GM23338 (cell line): ENCODE results near the gene CCDC92B. TPM values are rescaled to one million over a fixed set of nuclear protein-coding genes. Genes with fewer than 3 reads are reported as not detected.
A peak's percentile ranks its signal among the peaks of the same experiment; 100 is the strongest.

Source experiments
- ATAC-seq: fragments of 200-7000 bp; cut with Tn5 transposase; 3 replicates; pipeline ENCODE4 v1.9.1; 2020
- DNase-seq: peaks from one replicate; pipeline ENCODE4 v3.0.0-alpha.2; 2015; ENCODE audit warnings: low spot score
- H2AFZ ChIP-seq: fragments of 200-600 bp; sonication (generic); 2 replicates; pipeline ENCODE4 v1.8.0; 2016; ENCODE audit warnings: antibody characterized with exemption, mild to moderate bottlenecking, moderate library complexity
- H3F3A ChIP-seq: fragments of 200-600 bp; sonication (generic); replicated peaks from 2 replicates; pipeline ENCODE4 v1.8.0; 2017; ENCODE audit warnings: antibody characterized with exemption, mixed run types, low read depth
- H3K27ac ChIP-seq: fragments of 200-600 bp; sonication (generic); 2 replicates; pipeline ENCODE4 v1.6.1; 2016; ENCODE audit warnings: low read depth
- H3K27me3 ChIP-seq: fragments of 200-600 bp; sonication (generic); 2 replicates; pipeline ENCODE4 v1.8.0; 2016; ENCODE audit warnings: mild to moderate bottlenecking, mixed run types, moderate library complexity; ENCODE audit not compliant: insufficient read depth
- H3K36me3 ChIP-seq: fragments of 200-600 bp; sonication (generic); 2 replicates; pipeline ENCODE4 v1.8.0; 2016; ENCODE audit warnings: mild to moderate bottlenecking; ENCODE audit not compliant: insufficient read depth
- H3K4me1 ChIP-seq: fragments of 200-600 bp; sonication (generic); 2 replicates; pipeline ENCODE4 v1.8.0; 2016; ENCODE audit warnings: mild to moderate bottlenecking, moderate library complexity; ENCODE audit not compliant: insufficient read depth
- H3K4me2 ChIP-seq: fragments of 200-600 bp; sonication (generic); 2 replicates; pipeline ENCODE4 v1.7.1; 2017; ENCODE audit warnings: mixed run types
- H3K4me3 ChIP-seq: fragments of 200-600 bp; sonication (generic); 2 replicates; pipeline ENCODE4 v1.6.1; 2016; ENCODE audit warnings: mixed run types
- H3K79me2 ChIP-seq: fragments of 200-600 bp; sonication (generic); replicated peaks from 2 replicates; pipeline ENCODE4 v1.8.0; 2017; ENCODE audit warnings: mild to moderate bottlenecking; ENCODE audit not compliant: insufficient read depth
- H3K9me2 ChIP-seq: fragments of 200-600 bp; sonication (generic); 2 replicates; pipeline ENCODE4 v1.8.0; 2017; ENCODE audit not compliant: insufficient read depth
- H4K20me1 ChIP-seq: fragments of 200-600 bp; sonication (generic); replicated peaks from 2 replicates; pipeline ENCODE4 v1.8.0; 2017; ENCODE audit warnings: mild to moderate bottlenecking; ENCODE audit not compliant: insufficient read depth
- H3K27ac Mint-ChIP-seq: 2 replicates; pipeline ENCODE4 v1.8.0; 2020; ENCODE audit warnings: inconsistent platforms, mild to moderate bottlenecking, moderate library complexity, mixed read lengths
- H3K27me3 Mint-ChIP-seq: 3 replicates; pipeline ENCODE4 v1.8.0; 2022; ENCODE audit warnings: low read depth, mild to moderate bottlenecking, moderate library complexity, mixed read lengths, inconsistent platforms; ENCODE audit not compliant: insufficient read depth, poor library complexity
- H3K36me3 Mint-ChIP-seq: 3 replicates; pipeline ENCODE4 v1.8.0; 2021; ENCODE audit warnings: low read depth, mild to moderate bottlenecking, inconsistent platforms, moderate library complexity, mixed read lengths
- H3K4me1 Mint-ChIP-seq: 3 replicates; pipeline ENCODE4 v1.8.0; 2020; ENCODE audit warnings: mild to moderate bottlenecking, inconsistent platforms, mixed read lengths
- H3K4me3 Mint-ChIP-seq: 3 replicates; pipeline ENCODE4 v1.8.0; 2021; ENCODE audit warnings: moderate library complexity, mild to moderate bottlenecking, inconsistent platforms, mixed read lengths
- H3K9me3 Mint-ChIP-seq: 3 replicates; pipeline ENCODE4 v1.8.0; 2020; ENCODE audit warnings: moderate library complexity, mild to moderate bottlenecking, inconsistent platforms, mixed read lengths
- CREB1 ChIP-seq: fragments of 250-450 bp; sonication (Bioruptor Pico); IDR thresholded peaks from 2 replicates; pipeline ENCODE4 v1.5.0; 2020; ENCODE audit warnings: low read depth, mild to moderate bottlenecking, moderate library complexity
- CTCF ChIP-seq, 2 experiments: fragments of 200-600 bp in 1 of 2; sonication (generic) in 1 of 2; conservative IDR thresholded peaks; 2 replicates each; pipeline versions ENCODE4 v1.5.1 to v1.6.1; 2016 to 2017; ENCODE audit warnings: antibody characterized with exemption in 2 of 2, low read depth in 2 of 2, mild to moderate bottlenecking in 2 of 2, moderate library complexity in 1 of 2
- EZH2 ChIP-seq: fragments of 200-600 bp; sonication (generic); IDR thresholded peaks from one replicate; pipeline ENCODE4 v1.8.0; 2017; ENCODE audit warnings: antibody characterized with exemption, mild to moderate bottlenecking, low read depth; ENCODE audit not compliant: unreplicated experiment
- EZH2phosphoT487 ChIP-seq: fragments of 200-600 bp; sonication (generic); IDR thresholded peaks from one replicate; pipeline ENCODE4 v1.8.1; 2018; ENCODE audit warnings: antibody characterized with exemption; ENCODE audit not compliant: unreplicated experiment
- JUNB ChIP-seq: IDR thresholded peaks from one replicate; pipeline ENCODE4 v1.6.1; 2016; ENCODE audit warnings: antibody characterized with exemption; ENCODE audit not compliant: unreplicated experiment
- NANOG ChIP-seq: IDR thresholded peaks from 2 replicates; pipeline ENCODE4 v1.6.1; 2016; ENCODE audit warnings: antibody characterized with exemption, borderline replicate concordance
- POLR2AphosphoS5 ChIP-seq: IDR thresholded peaks from 2 replicates; pipeline ENCODE4 v1.6.1; 2016; ENCODE audit warnings: antibody characterized with exemption, low read depth
- REST ChIP-seq: IDR thresholded peaks from one replicate; pipeline ENCODE4 v1.6.1; 2018; ENCODE audit warnings: antibody characterized with exemption; ENCODE audit not compliant: unreplicated experiment
- STAT1 ChIP-seq: IDR thresholded peaks from one replicate; pipeline ENCODE4 v1.6.1; 2016; ENCODE audit warnings: antibody characterized with exemption; ENCODE audit not compliant: unreplicated experiment
- ZNF114 ChIP-seq: fragments of 250-450 bp; sonication (Bioruptor Pico); IDR thresholded peaks from 2 replicates; pipeline ENCODE4 v1.5.0; 2020; ENCODE audit warnings: mild to moderate bottlenecking, moderate library complexity
- ZNF331 ChIP-seq: fragments of 250-450 bp; sonication (Bioruptor Pico); IDR thresholded peaks from 2 replicates; pipeline ENCODE4 v1.5.0; 2020; ENCODE audit warnings: low read depth, mild to moderate bottlenecking, moderate library complexity
- polyA plus RNA-seq: library from polyadenylated mRNA; unstranded; fragments of >200 nt; fragmentation: Nextera tagmentation; extraction: Ambion mirVana; gene quantifications from 2 replicates; pipeline ENCODE4 v1.2.1, GENCODE V29; 2016
- total RNA-seq: library from RNA; depleted of rRNA; stranded (reverse); fragments of >200 nt; shearing (Covaris generic); gene quantifications from 2 replicates; pipeline ENCODE4 v1.2.3, GENCODE V29; 2014
- TF ChIP-seq, protein P1 (sequence below): fragments of 250-450 bp; sonication (Bioruptor Pico); IDR thresholded peaks from 2 replicates; pipeline ENCODE4 v1.5.0; 2020; ENCODE audit warnings: mild to moderate bottlenecking, moderate library complexity
- TF ChIP-seq, protein P2 (sequence below): IDR thresholded peaks from 2 replicates; pipeline ENCODE4 v1.6.1; 2016; ENCODE audit warnings: antibody characterized with exemption

CCDC92B gene
- total and polyA plus RNA-seq, 2 experiments from 2014 or later = 5.7 to 9.1 TPM

DNA sequence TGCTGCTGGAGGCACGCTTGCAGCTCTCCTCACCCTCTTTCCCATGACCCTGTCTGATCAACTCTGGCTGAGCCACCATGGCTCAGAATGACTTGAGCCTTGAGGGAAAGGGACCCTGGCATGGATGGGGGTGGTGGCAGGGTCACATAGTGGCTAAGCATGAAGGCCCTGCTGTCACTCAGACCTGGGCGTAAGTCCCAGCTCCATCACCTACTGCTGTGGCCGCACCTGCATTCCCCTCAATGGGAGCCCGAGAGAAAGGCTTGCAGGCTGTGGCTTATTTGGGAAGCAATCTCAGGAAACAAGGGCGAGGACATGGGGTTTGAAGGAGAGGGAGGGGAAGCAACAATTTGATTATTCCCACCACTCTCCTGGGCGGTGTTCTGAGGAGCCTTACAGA lies 29.0 kb upstream of the CCDC92B start:
- H3K4me1 Mint-ChIP-seq = peaks cover 8% of the 10 kb centered on the region; the same call in 2 of the 3 replicates
- H3K27ac Mint-ChIP-seq = no peak overlapping the region
- no peaks in the 10 kb centered on the region for H3K36me3 ChIP-seq
- H3K4me3 Mint-ChIP-seq = peak overlapping the region; percentile 14; the same call in 1 of the 3 replicates
- no peaks in the 10 kb centered on the region for H3K9me2 ChIP-seq
- ATAC-seq = no peak
- 0 out of 2 replicates have a peak, but pooled peaks cover 4% of the 10 kb centered on the region for H3K4me1 ChIP-seq
- H3K27me3 Mint-ChIP-seq = peaks cover 26% of the 10 kb centered on the region
- H3K9me3 Mint-ChIP-seq = no peaks in the 10 kb centered on the region
- H3K4me3 ChIP-seq = no peak overlapping the region
- TF ChIP-seq POLR2AphosphoS5 (no peak), JUNB (no peak), CREB1 (CRISPR knock-in tag) (no peak), REST (no peak), STAT1 (no peak), ZNF331 (CRISPR knock-in tag) (no peak), EZH2phosphoT487 (no peak), CTCF (conservative IDR thresholded peaks at IDR 0.05; ENCODE audit: low read depth in 2 of 2) (no peak), NANOG (no peak), ZNF114 (no peak), EZH2 (no peak)
- TF ChIP-seq, protein P1, sequence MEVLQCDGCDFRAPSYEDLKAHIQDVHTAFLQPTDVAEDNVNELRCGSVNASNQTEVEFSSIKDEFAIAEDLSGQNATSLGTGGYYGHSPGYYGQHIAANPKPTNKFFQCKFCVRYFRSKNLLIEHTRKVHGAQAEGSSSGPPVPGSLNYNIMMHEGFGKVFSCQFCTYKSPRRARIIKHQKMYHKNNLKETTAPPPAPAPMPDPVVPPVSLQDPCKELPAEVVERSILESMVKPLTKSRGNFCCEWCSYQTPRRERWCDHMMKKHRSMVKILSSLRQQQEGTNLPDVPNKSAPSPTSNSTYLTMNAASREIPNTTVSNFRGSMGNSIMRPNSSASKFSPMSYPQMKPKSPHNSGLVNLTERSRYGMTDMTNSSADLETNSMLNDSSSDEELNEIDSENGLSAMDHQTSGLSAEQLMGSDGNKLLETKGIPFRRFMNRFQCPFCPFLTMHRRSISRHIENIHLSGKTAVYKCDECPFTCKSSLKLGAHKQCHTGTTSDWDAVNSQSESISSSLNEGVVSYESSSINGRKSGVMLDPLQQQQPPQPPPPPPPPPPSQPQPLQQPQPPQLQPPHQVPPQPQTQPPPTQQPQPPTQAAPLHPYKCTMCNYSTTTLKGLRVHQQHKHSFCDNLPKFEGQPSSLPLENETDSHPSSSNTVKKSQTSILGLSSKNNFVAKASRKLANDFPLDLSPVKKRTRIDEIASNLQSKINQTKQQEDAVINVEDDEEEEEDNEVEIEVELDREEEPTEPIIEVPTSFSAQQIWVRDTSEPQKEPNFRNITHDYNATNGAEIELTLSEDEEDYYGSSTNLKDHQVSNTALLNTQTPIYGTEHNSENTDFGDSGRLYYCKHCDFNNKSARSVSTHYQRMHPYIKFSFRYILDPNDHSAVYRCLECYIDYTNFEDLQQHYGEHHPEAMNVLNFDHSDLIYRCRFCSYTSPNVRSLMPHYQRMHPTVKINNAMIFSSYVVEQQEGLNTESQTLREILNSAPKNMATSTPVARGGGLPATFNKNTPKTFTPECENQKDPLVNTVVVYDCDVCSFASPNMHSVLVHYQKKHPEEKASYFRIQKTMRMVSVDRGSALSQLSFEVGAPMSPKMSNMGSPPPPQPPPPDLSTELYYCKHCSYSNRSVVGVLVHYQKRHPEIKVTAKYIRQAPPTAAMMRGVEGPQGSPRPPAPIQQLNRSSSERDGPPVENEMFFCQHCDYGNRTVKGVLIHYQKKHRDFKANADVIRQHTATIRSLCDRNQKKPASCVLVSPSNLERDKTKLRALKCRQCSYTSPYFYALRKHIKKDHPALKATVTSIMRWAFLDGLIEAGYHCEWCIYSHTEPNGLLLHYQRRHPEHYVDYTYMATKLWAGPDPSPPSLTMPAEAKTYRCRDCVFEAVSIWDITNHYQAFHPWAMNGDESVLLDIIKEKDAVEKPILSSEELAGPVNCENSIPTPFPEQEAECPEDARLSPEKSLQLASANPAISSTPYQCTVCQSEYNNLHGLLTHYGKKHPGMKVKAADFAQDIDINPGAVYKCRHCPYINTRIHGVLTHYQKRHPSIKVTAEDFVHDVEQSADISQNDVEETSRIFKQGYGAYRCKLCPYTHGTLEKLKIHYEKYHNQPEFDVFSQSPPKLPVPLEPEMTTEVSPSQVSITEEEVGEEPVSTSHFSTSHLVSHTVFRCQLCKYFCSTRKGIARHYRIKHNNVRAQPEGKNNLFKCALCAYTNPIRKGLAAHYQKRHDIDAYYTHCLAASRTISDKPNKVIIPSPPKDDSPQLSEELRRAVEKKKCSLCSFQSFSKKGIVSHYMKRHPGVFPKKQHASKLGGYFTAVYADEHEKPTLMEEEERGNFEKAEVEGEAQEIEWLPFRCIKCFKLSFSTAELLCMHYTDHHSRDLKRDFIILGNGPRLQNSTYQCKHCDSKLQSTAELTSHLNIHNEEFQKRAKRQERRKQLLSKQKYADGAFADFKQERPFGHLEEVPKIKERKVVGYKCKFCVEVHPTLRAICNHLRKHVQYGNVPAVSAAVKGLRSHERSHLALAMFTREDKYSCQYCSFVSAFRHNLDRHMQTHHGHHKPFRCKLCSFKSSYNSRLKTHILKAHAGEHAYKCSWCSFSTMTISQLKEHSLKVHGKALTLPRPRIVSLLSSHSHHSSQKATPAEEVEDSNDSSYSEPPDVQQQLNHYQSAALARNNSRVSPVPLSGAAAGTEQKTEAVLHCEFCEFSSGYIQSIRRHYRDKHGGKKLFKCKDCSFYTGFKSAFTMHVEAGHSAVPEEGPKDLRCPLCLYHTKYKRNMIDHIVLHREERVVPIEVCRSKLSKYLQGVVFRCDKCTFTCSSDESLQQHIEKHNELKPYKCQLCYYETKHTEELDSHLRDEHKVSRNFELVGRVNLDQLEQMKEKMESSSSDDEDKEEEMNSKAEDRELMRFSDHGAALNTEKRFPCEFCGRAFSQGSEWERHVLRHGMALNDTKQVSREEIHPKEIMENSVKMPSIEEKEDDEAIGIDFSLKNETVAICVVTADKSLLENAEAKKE (CRISPR knock-in tag) = no peak
- TF ChIP-seq, protein P2, sequence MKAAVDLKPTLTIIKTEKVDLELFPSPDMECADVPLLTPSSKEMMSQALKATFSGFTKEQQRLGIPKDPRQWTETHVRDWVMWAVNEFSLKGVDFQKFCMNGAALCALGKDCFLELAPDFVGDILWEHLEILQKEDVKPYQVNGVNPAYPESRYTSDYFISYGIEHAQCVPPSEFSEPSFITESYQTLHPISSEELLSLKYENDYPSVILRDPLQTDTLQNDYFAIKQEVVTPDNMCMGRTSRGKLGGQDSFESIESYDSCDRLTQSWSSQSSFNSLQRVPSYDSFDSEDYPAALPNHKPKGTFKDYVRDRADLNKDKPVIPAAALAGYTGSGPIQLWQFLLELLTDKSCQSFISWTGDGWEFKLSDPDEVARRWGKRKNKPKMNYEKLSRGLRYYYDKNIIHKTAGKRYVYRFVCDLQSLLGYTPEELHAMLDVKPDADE = no peak
- no peaks in the 10 kb centered on the region for H3K79me2 ChIP-seq
- no peaks in the 10 kb centered on the region for H3K36me3 Mint-ChIP-seq
- no peak overlapping the region for H3K27ac ChIP-seq
- no peak overlapping the region for H2AFZ ChIP-seq
- H4K20me1 ChIP-seq = no peaks in the 10 kb centered on the region; the same call in 1 of the 2 replicates
- no peak for DNase-seq
- peaks cover 11% of the 10 kb centered on the region; the same call in 1 of the 2 replicates for H3F3A ChIP-seq
- no peaks in the 10 kb centered on the region; the same call in 1 of the 2 replicates for H3K27me3 ChIP-seq
- H3K4me2 ChIP-seq = no peak overlapping the region
